HFFc6 (cell line): ENCODE measurements around the gene PTPRF. TPM values are rescaled to one million over a fixed set of nuclear protein-coding genes. Genes with fewer than 3 reads are reported as not detected.

Source experiments
- DNase-seq: peaks from one replicate; pipeline ENCODE4 v3.0.0-alpha.2; 2018
- H3K27ac Mint-ChIP-seq: 2 replicates; pipeline ENCODE4 v1.8.0; 2020; ENCODE audit warnings: mild to moderate bottlenecking, mixed read lengths
- H3K27me3 Mint-ChIP-seq: 2 replicates; pipeline ENCODE4 v1.8.0; 2021; ENCODE audit warnings: mild to moderate bottlenecking, moderate library complexity, mixed read lengths; ENCODE audit not compliant: insufficient read depth
- H3K36me3 Mint-ChIP-seq: 2 replicates; pipeline ENCODE4 v1.8.0; 2021; ENCODE audit warnings: low read depth, mixed read lengths
- H3K4me1 Mint-ChIP-seq: 2 replicates; pipeline ENCODE4 v1.8.0; 2020; ENCODE audit warnings: low read depth, mixed read lengths
- H3K4me3 Mint-ChIP-seq: 2 replicates; pipeline ENCODE4 v1.8.0; 2020; ENCODE audit warnings: mild to moderate bottlenecking, moderate library complexity, mixed read lengths
- H3K9me3 Mint-ChIP-seq: 2 replicates; pipeline ENCODE4 v1.8.0; 2020; ENCODE audit warnings: mild to moderate bottlenecking, mixed read lengths
- total RNA-seq, 6 experiments: library from RNA; stranded (reverse); fragmentation: NEBNext Ultra II Directional; extraction: Animal tissue kit (Norgen Biotek cat#: 25700); gene quantifications; 2 replicates in 1 of 6; 3 replicates in 5 of 6; pipeline ENCODE4 v1.2.3, GENCODE V29; 2021
- TF ChIP-seq, protein P1 (sequence below): fragments of 200-600 bp; sonication (generic); IDR thresholded peaks from 2 replicates; pipeline ENCODE4 v1.5.0; 2021; ENCODE audit warnings: antibody characterized with exemption, mild to moderate bottlenecking

PTPRF gene
- total RNA-seq, 6 experiments from 2014 or later = 94.3 to 119 (median 109) TPM

GRCh38 chr1:43585557-43585956 is 54.9 kb downstream of the PTPRF start:
- Mint-ChIP-seq H3K36me3 (peaks cover 4% of the 10 kb centered on the region; the same call in 1 of the 2 replicates), H3K4me3 (no peak overlapping the region), H3K27ac (no peak overlapping the region), H3K4me1 (peaks cover 26% of the 10 kb centered on the region), H3K9me3 (no peaks in the 10 kb centered on the region), H3K27me3 (peaks cover 3% of the 10 kb centered on the region; the same call in 1 of the 2 replicates)
- DNase-seq = no peak
- TF ChIP-seq, protein P1, sequence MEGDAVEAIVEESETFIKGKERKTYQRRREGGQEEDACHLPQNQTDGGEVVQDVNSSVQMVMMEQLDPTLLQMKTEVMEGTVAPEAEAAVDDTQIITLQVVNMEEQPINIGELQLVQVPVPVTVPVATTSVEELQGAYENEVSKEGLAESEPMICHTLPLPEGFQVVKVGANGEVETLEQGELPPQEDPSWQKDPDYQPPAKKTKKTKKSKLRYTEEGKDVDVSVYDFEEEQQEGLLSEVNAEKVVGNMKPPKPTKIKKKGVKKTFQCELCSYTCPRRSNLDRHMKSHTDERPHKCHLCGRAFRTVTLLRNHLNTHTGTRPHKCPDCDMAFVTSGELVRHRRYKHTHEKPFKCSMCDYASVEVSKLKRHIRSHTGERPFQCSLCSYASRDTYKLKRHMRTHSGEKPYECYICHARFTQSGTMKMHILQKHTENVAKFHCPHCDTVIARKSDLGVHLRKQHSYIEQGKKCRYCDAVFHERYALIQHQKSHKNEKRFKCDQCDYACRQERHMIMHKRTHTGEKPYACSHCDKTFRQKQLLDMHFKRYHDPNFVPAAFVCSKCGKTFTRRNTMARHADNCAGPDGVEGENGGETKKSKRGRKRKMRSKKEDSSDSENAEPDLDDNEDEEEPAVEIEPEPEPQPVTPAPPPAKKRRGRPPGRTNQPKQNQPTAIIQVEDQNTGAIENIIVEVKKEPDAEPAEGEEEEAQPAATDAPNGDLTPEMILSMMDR = no peak

- H3K4me1 Mint-ChIP-seq = peaks cover 26% of the 10 kb centered on the region
- peaks cover 3% of the 10 kb centered on the region; the same call in 1 of the 2 replicates for H3K27me3 Mint-ChIP-seq
- peaks cover 4% of the 10 kb centered on the region; the same call in 1 of the 2 replicates for H3K36me3 Mint-ChIP-seq
- H3K9me3 Mint-ChIP-seq = no peaks in the 10 kb centered on the region
- no peak overlapping the region for H3K27ac Mint-ChIP-seq
- TF ChIP-seq, protein P1 = no peak
- H3K4me3 Mint-ChIP-seq = no peak overlapping the region
- no peak for DNase-seq
These were observed 55.6 kb downstream of the PTPRF start for GRCh38 chr1:43586136-43586731.

GRCh38 chr1:43587001-43587400 is 56.3 kb downstream of the PTPRF start:
- DNase-seq = no peak
- Mint-ChIP-seq H3K9me3 (no peaks in the 10 kb centered on the region), H3K27ac (no peak overlapping the region), H3K27me3 (peaks cover 2% of the 10 kb centered on the region; the same call in 1 of the 2 replicates), H3K4me1 (peaks cover 22% of the 10 kb centered on the region), H3K4me3 (no peak overlapping the region), H3K36me3 (peaks cover 4% of the 10 kb centered on the region; the same call in 1 of the 2 replicates)
- TF ChIP-seq, protein P1 = no peak

GRCh38 chr1:43587594-43587993 is 56.9 kb downstream of the PTPRF start:
- Mint-ChIP-seq H3K36me3 (peaks cover 5% of the 10 kb centered on the region; the same call in 1 of the 2 replicates), H3K4me1 (peaks cover 16% of the 10 kb centered on the region), H3K4me3 (no peak overlapping the region), H3K9me3 (no peaks in the 10 kb centered on the region), H3K27me3 (peaks cover 2% of the 10 kb centered on the region; the same call in 1 of the 2 replicates), H3K27ac (peak overlapping the region; percentile 35; the same call in 1 of the 2 replicates)
- DNase-seq = peak; percentile 27
- TF ChIP-seq, protein P1 = no peak

DNA sequence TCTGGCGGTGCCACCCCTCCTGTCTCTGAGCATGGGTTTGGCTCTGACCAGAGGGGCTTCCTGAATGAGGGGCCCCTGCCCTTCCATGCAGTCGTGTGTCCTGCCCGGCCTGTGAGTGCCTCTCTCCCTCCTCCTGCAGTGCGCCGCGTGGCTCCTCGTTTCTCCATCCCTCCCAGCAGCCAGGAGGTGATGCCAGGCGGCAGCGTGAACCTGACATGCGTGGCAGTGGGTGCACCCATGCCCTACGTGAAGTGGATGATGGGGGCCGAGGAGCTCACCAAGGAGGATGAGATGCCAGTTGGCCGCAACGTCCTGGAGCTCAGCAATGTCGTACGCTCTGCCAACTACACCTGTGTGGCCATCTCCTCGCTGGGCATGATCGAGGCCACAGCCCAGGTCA is 57.9 kb downstream of the PTPRF start:
- Mint-ChIP-seq H3K27ac (no peak overlapping the region), H3K4me1 (peaks cover 11% of the 10 kb centered on the region), H3K36me3 (peaks cover 9% of the 10 kb centered on the region; the same call in 1 of the 2 replicates), H3K9me3 (no peaks in the 10 kb centered on the region), H3K4me3 (no peak overlapping the region), H3K27me3 (peaks cover 2% of the 10 kb centered on the region; the same call in 1 of the 2 replicates)
- DNase-seq = no peak
- TF ChIP-seq, protein P1 = no peak
